ENCODE results near the gene CDC40.

The CDC40 gene

DNA sequence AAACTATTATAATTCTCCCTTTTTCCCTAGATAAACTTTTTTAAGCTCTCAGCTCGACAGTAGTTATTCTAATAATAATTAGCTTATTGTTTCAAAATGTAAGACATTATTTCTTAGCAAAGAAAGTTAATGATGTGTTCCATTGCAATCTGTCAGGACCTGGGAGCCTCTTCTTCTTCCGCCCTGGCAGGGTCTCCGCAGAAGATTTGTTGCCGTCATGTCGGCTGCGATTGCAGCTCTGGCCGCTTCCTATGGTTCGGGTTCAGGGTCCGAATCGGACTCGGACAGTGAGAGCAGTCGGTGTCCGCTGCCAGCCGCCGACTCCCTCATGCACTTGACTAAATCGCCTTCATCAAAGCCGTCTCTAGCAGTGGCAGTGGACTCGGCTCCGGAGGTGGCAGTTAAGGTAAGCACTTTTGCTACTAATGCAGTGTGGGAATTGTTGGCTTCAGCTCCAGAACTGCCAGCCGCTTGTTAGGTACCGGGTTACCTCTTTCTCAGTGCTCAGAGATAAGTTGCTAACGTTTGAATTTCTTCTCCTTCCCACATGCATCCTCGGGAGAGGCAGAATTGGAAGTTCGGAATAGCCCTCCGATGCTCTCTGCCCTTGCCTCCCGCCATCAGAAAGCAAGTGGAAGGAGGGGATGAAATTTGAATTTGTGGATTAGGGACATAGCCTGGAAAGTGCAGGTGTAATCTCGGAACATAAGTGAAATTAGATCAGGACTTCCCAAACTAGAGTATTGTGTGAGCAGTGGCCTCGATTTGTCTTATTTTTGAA lies at the start of gene CDC40:
Gene CDC40 (plus strand): TSS at position 200 of the 781 bp plus-strand sequence. CDS start 18 bp downstream, at position 218.
- Histone ChIP-seq H2AFZ (ENCODE audit: low read depth, low read length) (peak within 1 kb of the TSS; percentile 82), H4K20me1 (ENCODE audit: insufficient read depth, low read length) (peaks cover 17% of the 10 kb centered on the region; the same call in 1 of the 2 replicates), H3K27ac (ENCODE audit: low read length) (peak within 1 kb of the TSS; percentile 89), H3K4me2 (ENCODE audit: insufficient read depth, low read length) (peak within 1 kb of the TSS; percentile 98), H3K36me3 (ENCODE audit: insufficient read depth, low read length) (peaks cover 7% of the 10 kb centered on the region; the same call in 1 of the 2 replicates), H3K79me2 (ENCODE audit: insufficient read depth, low read length) (peaks cover 70% of the 10 kb centered on the region), H3K27me3 (ENCODE audit: insufficient read depth, low read length, poor library complexity) (no peaks in the 10 kb centered on the region), H3K4me1 (ENCODE audit: insufficient read depth, low read length) (peaks cover 53% of the 10 kb centered on the region), H3K9ac (ENCODE audit: low read depth, low read length) (peak within 1 kb of the TSS; percentile 81), H3K4me3 (ENCODE audit: low read depth in 1 of 2, low read length in 2 of 2) (peak within 1 kb of the TSS; percentile 52 to 74), H3K9me3 (ENCODE audit: insufficient read depth, low read length, severe bottlenecking) (no peaks in the 10 kb centered on the region)
- TF ChIP-seq CTCF (IDR thresholded peaks at IDR 0.05; ENCODE audit: borderline replicate concordance, extremely low read depth, low read length, poor library complexity, severe bottlenecking) (no peak), EZH2 (IDR thresholded peaks at IDR 0.05; ENCODE audit: borderline replicate concordance, low read depth, low read length, severe bottlenecking) (no peak)
- ATAC-seq (ENCODE audit: insufficient read depth, low read depth) (peak; percentile 54), DNase-seq (peak; percentile 67)

DNA sequence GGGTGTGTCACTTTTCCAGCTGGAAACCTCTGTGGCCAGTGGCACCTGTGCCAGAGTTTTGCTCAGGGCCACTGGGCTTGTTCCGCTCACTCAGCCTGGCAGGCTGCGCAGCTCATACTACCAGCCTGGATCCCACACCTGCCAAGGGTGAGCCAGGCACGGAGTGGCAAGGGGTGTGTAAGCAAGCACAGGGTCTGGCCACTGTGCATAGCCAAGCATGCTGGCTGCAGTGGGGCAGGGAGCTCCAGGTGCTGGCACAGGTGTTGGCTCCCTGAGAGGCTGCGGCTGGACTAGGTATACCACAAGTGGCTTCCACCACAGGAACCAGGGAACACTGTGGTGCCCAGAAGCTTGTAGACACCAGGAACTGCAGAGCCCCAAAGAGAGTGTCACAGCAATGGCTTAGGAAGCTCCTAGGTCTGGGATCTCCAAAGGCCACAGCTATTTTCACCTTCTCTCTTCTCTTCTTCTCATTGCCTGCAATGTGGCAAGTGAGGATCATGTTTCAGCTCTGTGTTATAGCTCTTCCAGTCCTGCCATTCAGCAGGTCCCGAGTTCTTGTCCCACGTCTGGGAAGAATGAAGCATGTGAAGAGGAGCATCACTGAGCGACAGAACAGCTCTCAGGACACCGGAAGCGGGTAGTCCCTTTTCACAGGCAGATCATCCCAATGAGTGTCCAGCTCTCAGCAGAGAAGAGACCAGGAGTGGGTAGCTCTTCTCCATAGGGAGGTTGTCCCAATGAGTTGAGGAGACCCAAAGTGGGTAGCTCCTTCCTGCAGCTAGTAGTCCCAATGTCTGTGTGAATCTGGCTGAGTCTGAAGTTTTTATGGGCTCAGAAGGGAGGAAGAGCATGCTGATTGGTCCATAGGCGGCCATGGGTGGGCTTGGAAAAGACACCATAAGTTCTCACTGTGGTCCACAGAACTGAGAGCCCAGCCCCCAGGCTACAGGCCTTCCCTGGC lies 42.0 kb upstream of the CDC40 start:
- Histone ChIP-seq H4K20me1 (ENCODE audit: insufficient read depth, low read length) (no peaks in the 10 kb centered on the region), H3K4me2 (ENCODE audit: insufficient read depth, low read length) (no peak overlapping the region), H3K4me3 (ENCODE audit: low read depth in 1 of 2, low read length in 2 of 2) (no peak overlapping the region), H3K79me2 (ENCODE audit: insufficient read depth, low read length) (no peaks in the 10 kb centered on the region), H3K9me3 (ENCODE audit: insufficient read depth, low read length, severe bottlenecking) (peaks cover 19% of the 10 kb centered on the region), H2AFZ (ENCODE audit: low read depth, low read length) (no peak overlapping the region), H3K27me3 (ENCODE audit: insufficient read depth, low read length, poor library complexity) (no peaks in the 10 kb centered on the region), H3K4me1 (ENCODE audit: insufficient read depth, low read length) (no peaks in the 10 kb centered on the region), H3K27ac (ENCODE audit: low read length) (no peak overlapping the region), H3K9ac (ENCODE audit: low read depth, low read length) (no peak overlapping the region), H3K36me3 (ENCODE audit: insufficient read depth, low read length) (peaks cover 15% of the 10 kb centered on the region)
- ATAC-seq (ENCODE audit: insufficient read depth, low read depth) (no peak), DNase-seq (peak; percentile 5)
- TF ChIP-seq CTCF (IDR thresholded peaks at IDR 0.05; ENCODE audit: borderline replicate concordance, extremely low read depth, low read length, poor library complexity, severe bottlenecking) (no peak), EZH2 (IDR thresholded peaks at IDR 0.05; ENCODE audit: borderline replicate concordance, low read depth, low read length, severe bottlenecking) (no peak)

DNA sequence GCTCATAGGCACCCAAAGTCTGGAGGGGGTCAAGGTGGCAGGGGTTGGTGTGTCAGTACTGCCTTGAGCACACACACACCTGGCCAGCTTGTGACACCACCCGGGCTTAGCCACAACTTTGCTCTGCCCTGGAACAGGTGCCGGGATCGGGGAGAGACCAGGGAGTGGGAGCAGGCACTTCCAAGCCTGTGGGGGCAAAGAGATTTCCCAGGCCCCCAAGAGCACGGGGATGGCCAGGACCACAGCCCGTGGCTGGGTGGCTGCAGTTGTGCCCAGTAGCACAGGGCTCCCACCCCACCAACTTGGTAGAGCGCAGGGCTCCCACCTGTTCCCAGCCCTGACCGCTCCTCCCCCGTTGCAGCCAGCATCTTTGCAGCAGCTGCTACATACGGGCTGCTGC lies 41.2 kb upstream of the CDC40 start:
- no peak overlapping the region for H3K4me3 ChIP-seq (ENCODE audit: low read depth in 1 of 2, low read length in 2 of 2)
- H4K20me1 ChIP-seq (ENCODE audit: insufficient read depth, low read length): no peaks in the 10 kb centered on the region
- DNase-seq (no peak), ATAC-seq (ENCODE audit: insufficient read depth, low read depth) (no peak)
- no peaks in the 10 kb centered on the region for H3K27me3 ChIP-seq (ENCODE audit: insufficient read depth, low read length, poor library complexity)
- H3K79me2 ChIP-seq (ENCODE audit: insufficient read depth, low read length): no peaks in the 10 kb centered on the region
- H3K9ac ChIP-seq (ENCODE audit: low read depth, low read length): no peak overlapping the region
- H3K4me1 ChIP-seq (ENCODE audit: insufficient read depth, low read length): no peaks in the 10 kb centered on the region
- H3K36me3 ChIP-seq (ENCODE audit: insufficient read depth, low read length): peaks cover 15% of the 10 kb centered on the region
- TF ChIP-seq EZH2 (IDR thresholded peaks at IDR 0.05; ENCODE audit: borderline replicate concordance, low read depth, low read length, severe bottlenecking) (no peak), CTCF (IDR thresholded peaks at IDR 0.05; ENCODE audit: borderline replicate concordance, extremely low read depth, low read length, poor library complexity, severe bottlenecking) (no peak)
- no peak overlapping the region for H3K27ac ChIP-seq (ENCODE audit: low read length)
- no peak overlapping the region for H3K4me2 ChIP-seq (ENCODE audit: insufficient read depth, low read length)
- H2AFZ ChIP-seq (ENCODE audit: low read depth, low read length): no peak overlapping the region
- H3K9me3 ChIP-seq (ENCODE audit: insufficient read depth, low read length, severe bottlenecking): peaks cover 19% of the 10 kb centered on the region

All from DND-41 (cell line).